ENCODE results near the gene BZW1. TPM values are rescaled to one million over a fixed set of nuclear protein-coding genes. Genes with fewer than 3 reads are reported as not detected.

BZW1 gene
- total RNA-seq: 567 and 584 TPM in 2 replicates

GRCh38 chr2:200811333-200812121, at the start of gene BZW1:
Gene BZW1, plus strand, starts transcription at chr2:200811910. Its CDS starts 1,308 bp downstream, at chr2:200813218.

GRCh38 chr2:200864176-200865034, 52.7 kb downstream of the BZW1 start, which contains the start of gene CLK1:
Gene CLK1, minus strand, starts transcription at chr2:200864658. Its CDS starts 2,796 bp downstream, at chr2:200861862.

Other genes with a start within 250 kb of the BZW1 start
- 3.9 and 14.3 TPM in 2 replicates for gene AOX1, start 225.9 kb upstream of the BZW1 start, total RNA-seq
- 77.5 and 84.1 TPM in 2 replicates for gene CLK1, start 52.7 kb downstream of the BZW1 start, total RNA-seq
- 32.6 and 36.1 TPM in 2 replicates for gene PPIL3, start 77.2 kb downstream of the BZW1 start, total RNA-seq
- gene NIF3L1, start 77.5 kb downstream of the BZW1 start, total RNA-seq: 13.7 and 14.3 TPM in 2 replicates
- 15.4 and 15.7 TPM in 2 replicates for gene ORC2, start 151.8 kb downstream of the BZW1 start, total RNA-seq